AG09319 (cell line): ENCODE data around the gene PTPN3.

Experiments
- DNase-seq: peaks from one replicate; pipeline ENCODE4 v3.0.0-alpha.2; 2010; ENCODE audit warnings: low read depth; ENCODE audit errors: extremely low read depth
- TF ChIP-seq, protein P1 (sequence below): IDR thresholded peaks from 2 replicates; pipeline ENCODE4 v1.5.1; 2011; ENCODE audit warnings: low read depth, mild to moderate bottlenecking, inconsistent platforms, low read length, moderate library complexity

The PTPN3 gene

GRCh38 chr9:109499631-109500410 is 1.7 kb upstream of the PTPN3 start:
- TF ChIP-seq, protein P1, sequence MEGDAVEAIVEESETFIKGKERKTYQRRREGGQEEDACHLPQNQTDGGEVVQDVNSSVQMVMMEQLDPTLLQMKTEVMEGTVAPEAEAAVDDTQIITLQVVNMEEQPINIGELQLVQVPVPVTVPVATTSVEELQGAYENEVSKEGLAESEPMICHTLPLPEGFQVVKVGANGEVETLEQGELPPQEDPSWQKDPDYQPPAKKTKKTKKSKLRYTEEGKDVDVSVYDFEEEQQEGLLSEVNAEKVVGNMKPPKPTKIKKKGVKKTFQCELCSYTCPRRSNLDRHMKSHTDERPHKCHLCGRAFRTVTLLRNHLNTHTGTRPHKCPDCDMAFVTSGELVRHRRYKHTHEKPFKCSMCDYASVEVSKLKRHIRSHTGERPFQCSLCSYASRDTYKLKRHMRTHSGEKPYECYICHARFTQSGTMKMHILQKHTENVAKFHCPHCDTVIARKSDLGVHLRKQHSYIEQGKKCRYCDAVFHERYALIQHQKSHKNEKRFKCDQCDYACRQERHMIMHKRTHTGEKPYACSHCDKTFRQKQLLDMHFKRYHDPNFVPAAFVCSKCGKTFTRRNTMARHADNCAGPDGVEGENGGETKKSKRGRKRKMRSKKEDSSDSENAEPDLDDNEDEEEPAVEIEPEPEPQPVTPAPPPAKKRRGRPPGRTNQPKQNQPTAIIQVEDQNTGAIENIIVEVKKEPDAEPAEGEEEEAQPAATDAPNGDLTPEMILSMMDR = no peak

DNA sequence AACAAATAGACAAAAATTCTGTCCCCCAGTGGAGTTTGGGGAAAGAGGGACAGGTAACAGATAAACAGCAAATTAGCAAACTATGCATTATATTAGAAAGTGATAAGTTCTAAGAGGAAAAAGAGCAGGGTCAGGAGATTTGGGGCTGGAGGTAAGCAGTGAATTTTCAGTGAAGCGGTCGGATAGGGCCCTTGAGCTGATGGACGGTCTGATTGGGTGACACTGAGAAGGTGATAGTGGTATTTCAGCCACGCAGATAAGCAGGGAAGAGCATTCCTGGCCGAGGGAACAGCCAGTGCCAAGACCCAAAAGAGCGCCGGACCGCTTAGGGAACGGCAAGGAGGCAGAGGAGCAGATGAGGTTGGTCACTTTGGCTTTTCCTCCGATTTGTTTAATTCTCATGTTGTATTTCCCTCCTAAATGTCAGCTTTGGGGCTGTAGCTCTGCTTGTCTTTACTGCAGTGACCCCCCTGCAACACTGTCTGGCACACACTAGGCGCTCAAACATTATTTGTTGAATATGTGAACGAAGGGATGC is 1.1 kb upstream of the PTPN3 start:
- DNase-seq = no peak
- TF ChIP-seq, protein P1 = no peak

More at GRCh38 chr9:109499631-109500410, 1.7 kb upstream of the PTPN3 start:
- no peak for DNase-seq

GRCh38 chr9:109497226-109498153 is 617 bp downstream of the PTPN3 start:
- DNase-seq = no peak
- TF ChIP-seq, protein P1 = no peak

DNA sequence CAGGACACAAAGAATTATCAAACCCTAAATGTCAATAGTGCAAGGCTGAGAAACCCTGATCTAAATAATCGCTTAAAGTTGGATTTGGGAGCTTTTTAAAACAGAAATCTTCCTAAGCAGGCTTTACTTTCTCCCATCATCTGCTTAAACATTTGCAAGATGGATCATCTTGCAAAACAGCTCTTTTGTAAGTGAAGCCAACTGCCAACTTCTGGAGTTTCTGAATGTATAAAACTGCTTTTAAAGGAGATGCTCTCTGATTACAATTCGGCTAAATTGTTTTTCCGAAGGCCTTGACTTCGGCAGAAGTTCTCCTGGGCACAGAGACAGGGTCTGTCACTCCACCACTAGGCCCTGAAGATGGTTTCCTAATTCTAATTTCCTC is 1.3 kb downstream of the PTPN3 start:
- TF ChIP-seq, protein P1 = no peak
- no peak for DNase-seq

DNA sequence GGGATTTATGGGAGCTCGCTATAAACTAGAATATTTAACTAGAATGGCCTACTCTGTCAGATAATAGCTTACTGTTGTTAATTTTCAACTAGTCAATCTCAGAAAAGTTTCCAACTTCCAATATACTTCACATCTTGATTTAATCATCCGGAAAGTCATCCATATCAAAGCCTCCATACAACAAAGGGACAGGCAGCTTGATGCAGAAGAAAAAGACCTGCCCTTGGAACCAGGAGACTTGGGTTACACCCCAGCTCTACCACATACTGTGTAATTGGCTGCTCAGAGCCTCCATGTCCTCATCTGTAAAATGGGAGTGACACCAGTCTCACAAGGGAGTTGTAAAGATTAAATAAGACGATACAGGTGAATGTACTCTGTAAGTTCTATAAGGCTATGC is 1.9 kb downstream of the PTPN3 start:
- TF ChIP-seq, protein P1 = no peak
- DNase-seq = no peak

DNA sequence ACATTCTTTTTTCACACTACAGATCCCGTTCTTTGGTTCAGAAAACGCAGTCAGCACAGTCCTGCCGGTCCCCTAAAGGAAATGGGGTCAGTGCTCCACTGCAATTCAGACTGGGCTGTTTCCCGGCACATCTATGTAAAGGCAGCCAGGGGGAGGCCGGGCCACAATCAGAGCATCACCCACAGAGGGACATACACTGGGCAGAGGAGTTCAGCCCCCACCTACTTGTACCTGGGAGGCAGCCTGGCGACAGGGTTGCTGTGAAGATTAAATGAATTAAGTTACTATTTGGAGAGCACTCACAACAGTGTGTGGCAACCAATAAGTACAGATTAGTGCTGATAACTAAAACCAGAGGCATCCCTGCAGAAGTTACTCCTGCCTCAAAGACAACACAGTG is 4.5 kb downstream of the PTPN3 start:
- TF ChIP-seq, protein P1 = no peak
- no peak for DNase-seq

- TF ChIP-seq, protein P1 = no peak
- DNase-seq = no peak
Measured at GRCh38 chr9:109491590-109491989, 6.5 kb downstream of the PTPN3 start.
